Activated CD8-positive, alpha-beta T cell treated with anti-CD3 and anti-CD28 coated beads for 36 hours (primary cell): Measurements from ENCODE around the gene ABCA1. TPM values are rescaled to one million over a fixed set of nuclear protein-coding genes. Genes with fewer than 3 reads are reported as not detected.
A peak's percentile ranks its signal among the peaks of the same experiment; 100 is the strongest.
"Not testable (repeated sequence)": the region's sequence is repeated elsewhere in the genome, so short reads cannot be mapped to it uniquely, and the experiment has no call there.

Experiments
- ATAC-seq: fragments of 200-7000 bp; cut with Tn5 transposase; one replicate; pipeline ENCODE4 v1.10.0; 2021; ENCODE audit warnings: mild to moderate bottlenecking, moderate library complexity
- CTCF ChIA-PET: fragments of 350-600 bp; sonication (Branson Sonifier 250); formaldehyde crosslinking; loops from one replicate; lab custom pipeline; 2021; ENCODE audit warnings: antibody characterized with exemption; lab: Charles Lee
- POLR2A ChIA-PET: fragments of 350-600 bp; sonication (Branson Sonifier 250); formaldehyde crosslinking; loops from one replicate; lab custom pipeline; 2021; ENCODE audit warnings: antibody characterized with exemption; lab: Charles Lee
- DNase-seq: peaks from one replicate; pipeline ENCODE4 v3.0.0-alpha.2; 2020
- H3K27ac Mint-ChIP-seq: one replicate; pipeline ENCODE4 v1.8.0; 2021; ENCODE audit warnings: mild to moderate bottlenecking, mixed read lengths
- H3K27me3 Mint-ChIP-seq: one replicate; pipeline ENCODE4 v1.8.0; 2021; ENCODE audit warnings: mixed read lengths
- H3K36me3 Mint-ChIP-seq: one replicate; pipeline ENCODE4 v1.8.0; 2021; ENCODE audit warnings: low read depth, mixed read lengths
- H3K4me1 Mint-ChIP-seq: one replicate; pipeline ENCODE4 v1.8.0; 2021; ENCODE audit warnings: low read depth, mixed read lengths
- H3K4me3 Mint-ChIP-seq: one replicate; pipeline ENCODE4 v1.8.0; 2021; ENCODE audit warnings: mild to moderate bottlenecking, moderate library complexity, mixed read lengths
- H3K9me3 Mint-ChIP-seq: one replicate; pipeline ENCODE4 v1.8.0; 2021; ENCODE audit warnings: mixed read lengths
- intact Hi-C: fragments of 100-400 bp; cut with micrococcal nuclease; formaldehyde crosslinking; loops from one replicate; pipeline ENCODE4 v1.10.0; 2022
- total RNA-seq, 2 experiments: library from RNA; stranded (reverse); gene quantifications; one replicate each; pipeline ENCODE4 v1.2.3, GENCODE V29; 2021
- TF ChIP-seq, protein P1 (sequence below): fragments of 200-600 bp; IDR thresholded peaks from one replicate; pipeline ENCODE4 v1.8.0; 2022; ENCODE audit warnings: antibody characterized with exemption, mild to moderate bottlenecking

Gene ABCA1
- total RNA-seq, 2 experiments from 2014 or later, result 0.20 to 0.38 TPM

DNA sequence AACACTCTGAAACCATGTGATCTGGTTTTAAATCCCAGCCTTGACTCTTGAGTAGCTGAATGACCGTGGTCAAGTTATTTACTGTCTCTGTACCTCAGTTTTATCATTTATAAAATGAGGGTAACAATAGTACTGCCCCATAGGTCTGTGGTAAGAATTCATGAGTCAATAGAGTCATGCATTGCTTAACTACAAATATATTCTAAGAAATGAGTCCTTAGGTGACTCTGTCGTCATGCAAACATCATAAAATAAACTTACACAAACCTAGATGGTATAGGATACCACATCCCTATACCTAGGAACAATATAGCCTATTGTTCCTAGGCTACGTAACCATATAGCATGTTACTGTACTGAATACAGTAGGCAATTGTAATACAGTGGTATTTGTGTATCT, 20.3 kb upstream of the ABCA1 start:
- Mint-ChIP-seq H3K27ac (no peak overlapping the region), H3K27me3 (peaks cover 1% of the 10 kb centered on the region), H3K4me1 (no peaks in the 10 kb centered on the region), H3K36me3 (no peaks in the 10 kb centered on the region), H3K9me3 (no peaks in the 10 kb centered on the region), H3K4me3 (no peak overlapping the region)
- TF ChIP-seq, protein P1, sequence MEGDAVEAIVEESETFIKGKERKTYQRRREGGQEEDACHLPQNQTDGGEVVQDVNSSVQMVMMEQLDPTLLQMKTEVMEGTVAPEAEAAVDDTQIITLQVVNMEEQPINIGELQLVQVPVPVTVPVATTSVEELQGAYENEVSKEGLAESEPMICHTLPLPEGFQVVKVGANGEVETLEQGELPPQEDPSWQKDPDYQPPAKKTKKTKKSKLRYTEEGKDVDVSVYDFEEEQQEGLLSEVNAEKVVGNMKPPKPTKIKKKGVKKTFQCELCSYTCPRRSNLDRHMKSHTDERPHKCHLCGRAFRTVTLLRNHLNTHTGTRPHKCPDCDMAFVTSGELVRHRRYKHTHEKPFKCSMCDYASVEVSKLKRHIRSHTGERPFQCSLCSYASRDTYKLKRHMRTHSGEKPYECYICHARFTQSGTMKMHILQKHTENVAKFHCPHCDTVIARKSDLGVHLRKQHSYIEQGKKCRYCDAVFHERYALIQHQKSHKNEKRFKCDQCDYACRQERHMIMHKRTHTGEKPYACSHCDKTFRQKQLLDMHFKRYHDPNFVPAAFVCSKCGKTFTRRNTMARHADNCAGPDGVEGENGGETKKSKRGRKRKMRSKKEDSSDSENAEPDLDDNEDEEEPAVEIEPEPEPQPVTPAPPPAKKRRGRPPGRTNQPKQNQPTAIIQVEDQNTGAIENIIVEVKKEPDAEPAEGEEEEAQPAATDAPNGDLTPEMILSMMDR, result no peak
- intact Hi-C loops, result no loop called here
- POLR2A ChIA-PET, result no interaction called here
- CTCF ChIA-PET, result no interaction called here
- ATAC-seq, result no peak
- no peak for DNase-seq

DNA sequence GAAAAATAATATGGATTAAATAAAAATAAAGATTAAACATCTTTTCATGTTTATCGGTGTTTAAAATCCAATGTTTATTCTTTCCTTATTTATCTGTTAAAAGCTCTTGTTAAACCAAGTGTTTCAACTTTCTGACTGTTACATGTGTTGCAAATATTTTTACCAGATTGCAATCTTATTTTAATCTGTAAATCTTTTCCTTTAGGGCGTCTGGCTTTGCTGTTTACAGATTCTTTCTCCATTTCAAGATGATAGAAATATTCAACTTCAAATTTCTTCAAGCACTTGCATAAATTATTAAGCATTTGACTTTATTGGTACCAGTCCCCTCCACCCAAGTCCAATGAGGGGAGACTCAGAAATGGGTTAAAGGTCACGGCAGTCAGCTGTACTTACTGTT, 16.9 kb upstream of the ABCA1 start:
- intact Hi-C loops, result no loop called here
- TF ChIP-seq, protein P1, result no peak
- ATAC-seq (no peak), DNase-seq (no peak)
- Mint-ChIP-seq H3K4me3 (no peak overlapping the region), H3K36me3 (no peaks in the 10 kb centered on the region), H3K4me1 (peaks cover 7% of the 10 kb centered on the region), H3K9me3 (no peaks in the 10 kb centered on the region), H3K27ac (no peak overlapping the region), H3K27me3 (peaks cover 1% of the 10 kb centered on the region)
- ChIA-PET CTCF (no interaction called here), POLR2A (interaction anchor here (0.7 kb wide), 1 partner anchor 46 kb away, joined by 3 read pairs; no protein-coding TSS in a partner anchor)

GRCh38 chr9:104944356-104944755, 16.4 kb upstream of the ABCA1 start:
- no peaks in the 10 kb centered on the region for H3K9me3 Mint-ChIP-seq
- ChIA-PET CTCF (no interaction called here), POLR2A (no interaction called here)
- H3K4me1 Mint-ChIP-seq, result peaks cover 7% of the 10 kb centered on the region
- H3K4me3 Mint-ChIP-seq, result no peak overlapping the region
- ATAC-seq (no peak), DNase-seq (no peak)
- TF ChIP-seq, protein P1, result no peak
- H3K36me3 Mint-ChIP-seq, result no peaks in the 10 kb centered on the region
- H3K27me3 Mint-ChIP-seq, result peaks cover 1% of the 10 kb centered on the region
- H3K27ac Mint-ChIP-seq, result no peak overlapping the region
- intact Hi-C loops, result no loop called here

DNA sequence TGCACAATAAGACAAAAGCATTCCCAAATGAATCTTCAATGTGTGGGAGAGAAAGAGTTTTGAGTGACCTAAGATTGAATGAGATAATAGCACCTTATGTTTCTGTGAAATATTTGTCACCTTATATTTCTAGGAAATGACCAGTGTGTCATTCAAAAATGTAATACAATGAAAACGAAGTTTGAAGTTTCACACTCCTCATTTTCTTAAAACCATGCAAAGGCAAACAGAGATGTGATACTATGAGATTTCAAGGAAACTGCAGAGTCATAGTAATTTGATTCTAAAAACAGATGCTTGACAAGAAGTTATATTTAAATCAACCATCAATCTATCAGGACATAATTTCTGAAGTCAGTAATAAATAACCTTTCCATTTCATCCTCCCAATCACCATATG, 13.6 kb upstream of the ABCA1 start:
- intact Hi-C loops, result no loop called here
- POLR2A ChIA-PET, result no interaction called here
- H3K9me3 Mint-ChIP-seq, result no peaks in the 10 kb centered on the region

DNA sequence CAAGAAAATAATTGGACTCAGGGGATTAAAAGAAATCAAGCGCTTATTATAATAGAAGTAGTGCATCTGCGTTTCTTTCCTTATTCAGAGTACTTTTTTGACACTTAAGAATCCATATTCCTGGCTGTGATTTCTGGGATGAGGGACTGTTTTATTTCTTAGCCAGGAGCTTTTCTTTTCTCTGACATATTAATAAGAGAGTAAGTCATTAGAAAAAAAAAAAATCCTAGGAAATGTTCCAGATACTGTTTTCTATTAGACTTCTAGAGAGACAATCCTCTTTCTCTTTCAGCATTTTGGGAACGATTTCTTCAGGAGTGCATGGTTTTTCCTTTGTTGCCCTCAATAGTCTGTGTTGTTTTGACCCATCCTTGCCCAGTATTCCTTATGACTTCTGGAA, 8.3 kb upstream of the ABCA1 start:
- DNase-seq, result no peak
- ATAC-seq, result no peak
- peaks cover under 1% of the 10 kb centered on the region for H3K27me3 Mint-ChIP-seq
- H3K4me1 Mint-ChIP-seq, result peaks cover 6% of the 10 kb centered on the region
- TF ChIP-seq, protein P1, result no peak
- no peak overlapping the region for H3K27ac Mint-ChIP-seq
- ChIA-PET POLR2A (no interaction called here), CTCF (interaction anchor here (1.1 kb wide), 1 partner anchor 13 kb away, joined by 3 read pairs; no protein-coding TSS in a partner anchor)
- intact Hi-C loops, result no loop called here
- H3K9me3 Mint-ChIP-seq, result no peaks in the 10 kb centered on the region
- no peak overlapping the region for H3K4me3 Mint-ChIP-seq
- H3K36me3 Mint-ChIP-seq, result no peaks in the 10 kb centered on the region

More for the DNA sequence above, 13.6 kb upstream of the ABCA1 start:
- H3K27ac Mint-ChIP-seq, result no peak overlapping the region
- H3K27me3 Mint-ChIP-seq, result no peaks in the 10 kb centered on the region
- peaks cover 7% of the 10 kb centered on the region for H3K4me1 Mint-ChIP-seq
- CTCF ChIA-PET, result no interaction called here
- no peak overlapping the region for H3K4me3 Mint-ChIP-seq
- ATAC-seq (peak; percentile 37), DNase-seq (no peak)
- no peaks in the 10 kb centered on the region for H3K36me3 Mint-ChIP-seq
- TF ChIP-seq, protein P1, result no peak

- H3K27ac Mint-ChIP-seq, DNase-seq, H3K4me1 Mint-ChIP-seq, H3K27me3 Mint-ChIP-seq, H3K9me3 Mint-ChIP-seq, POLR2A ChIA-PET, CTCF ChIA-PET, H3K36me3 Mint-ChIP-seq, ATAC-seq, intact Hi-C loops, H3K4me3 Mint-ChIP-seq: not testable (repeated sequence)
Measured at GRCh38 chr9:104935501-104935810, 7.5 kb upstream of the ABCA1 start.
